Measurements from ENCODE around the gene NFKBIB.

DNA sequence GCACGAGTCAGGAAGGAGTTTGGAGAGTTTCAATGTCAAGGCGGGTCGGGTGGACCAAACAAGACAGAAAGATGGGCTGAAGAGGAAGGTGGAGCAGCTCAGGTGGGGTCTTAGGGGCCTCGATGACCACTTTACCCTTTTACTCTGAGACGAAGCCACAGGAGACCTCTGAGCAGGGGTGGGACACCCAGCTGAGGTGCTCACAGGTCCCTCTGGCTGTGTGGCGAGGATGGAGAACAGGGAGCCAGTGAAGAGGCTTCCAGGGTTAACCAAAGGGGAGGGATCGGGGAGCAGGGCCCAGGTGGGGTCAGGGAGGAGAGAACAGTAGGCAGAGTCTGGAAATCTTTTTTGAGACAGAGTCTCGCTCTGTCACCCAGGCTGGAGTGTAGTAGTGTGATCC lies 14.2 kb downstream of the NFKBIB start:
- TF ChIP-seq CTCF (IDR thresholded peaks at IDR 0.05; ENCODE audit: insufficient read depth, low read length, poor library complexity, severe bottlenecking), result no peak
- no peak for TF ChIP-seq EZH2phosphoT487 (conservative IDR thresholded peaks at IDR 0.05; ENCODE audit: low read length)

Data from SU-DHL-6 (cell line).